ENCODE results near the gene MCRIP1. TPM values are rescaled to one million over a fixed set of nuclear protein-coding genes. Genes with fewer than 3 reads are reported as not detected.

MCRIP1 gene
- total and polyA plus RNA-seq, 9 of the 15 experiments (the other 6 are each of a cell fraction or from before 2014, with no cell fraction given) = 0.39 to 35.8 (median 9.7) TPM

DNA sequence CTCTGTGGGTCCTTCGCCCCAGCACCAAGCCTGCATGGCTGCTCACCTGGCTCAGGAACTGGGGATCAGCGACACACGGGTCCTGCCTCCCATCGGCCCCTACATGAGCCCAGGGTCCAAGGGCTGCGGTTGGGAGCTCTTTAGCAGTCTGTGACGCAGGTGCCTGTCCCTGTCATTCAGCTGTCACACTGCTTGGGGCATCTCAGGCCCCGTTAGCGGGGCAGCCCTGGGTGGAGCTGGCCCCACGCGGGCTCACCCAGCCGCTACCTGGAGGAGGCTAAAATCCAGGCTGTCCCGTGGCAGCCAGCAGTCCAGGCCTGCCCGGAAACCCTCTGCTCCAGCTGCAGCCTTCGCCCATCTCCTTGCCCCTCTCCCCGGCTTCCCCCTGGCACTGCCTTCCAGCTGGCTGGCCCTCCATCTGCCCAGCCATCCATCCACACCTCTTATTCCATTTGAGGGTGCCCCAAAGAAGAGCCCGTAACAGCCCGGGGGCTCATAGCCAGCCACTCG is 25.8 kb downstream of the MCRIP1 start (continued):
- no peak for TF ChIP-seq ZNF253 (CRISPR knock-in tag; conservative IDR thresholded peaks at IDR 0.05)

GRCh38 chr17:81806461-81807209 is 26.5 kb downstream of the MCRIP1 start:
- POLR2A ChIA-PET = interaction anchor here (0.6 to 1.1 kb wide), 4 partner anchors 15 to 292 kb away, joined by 3 to 4 read pairs (median 3); partner anchors contain the start of gene P4HB

More at GRCh38 chr17:81806461-81807209, 26.5 kb downstream of the MCRIP1 start:
- 2% methylated on average over 16 of the region's 23 CpGs for WGBS (ENCODE audit: insufficient coverage, low coverage, missing lambda C conversion rate)
- TF ChIP-seq, protein P1, sequence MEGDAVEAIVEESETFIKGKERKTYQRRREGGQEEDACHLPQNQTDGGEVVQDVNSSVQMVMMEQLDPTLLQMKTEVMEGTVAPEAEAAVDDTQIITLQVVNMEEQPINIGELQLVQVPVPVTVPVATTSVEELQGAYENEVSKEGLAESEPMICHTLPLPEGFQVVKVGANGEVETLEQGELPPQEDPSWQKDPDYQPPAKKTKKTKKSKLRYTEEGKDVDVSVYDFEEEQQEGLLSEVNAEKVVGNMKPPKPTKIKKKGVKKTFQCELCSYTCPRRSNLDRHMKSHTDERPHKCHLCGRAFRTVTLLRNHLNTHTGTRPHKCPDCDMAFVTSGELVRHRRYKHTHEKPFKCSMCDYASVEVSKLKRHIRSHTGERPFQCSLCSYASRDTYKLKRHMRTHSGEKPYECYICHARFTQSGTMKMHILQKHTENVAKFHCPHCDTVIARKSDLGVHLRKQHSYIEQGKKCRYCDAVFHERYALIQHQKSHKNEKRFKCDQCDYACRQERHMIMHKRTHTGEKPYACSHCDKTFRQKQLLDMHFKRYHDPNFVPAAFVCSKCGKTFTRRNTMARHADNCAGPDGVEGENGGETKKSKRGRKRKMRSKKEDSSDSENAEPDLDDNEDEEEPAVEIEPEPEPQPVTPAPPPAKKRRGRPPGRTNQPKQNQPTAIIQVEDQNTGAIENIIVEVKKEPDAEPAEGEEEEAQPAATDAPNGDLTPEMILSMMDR (IDR thresholded peaks at IDR 0.05 in 2 of 3, conservative IDR thresholded peaks at IDR 0.05 in 1 of 3; ENCODE audit: insufficient read depth in 2 of 3, low read depth in 1 of 3, low read length in 3 of 3) = peak in 1 of 3 experiments; percentile 29; a peak in 1 of 6 replicates
- no peak for TF ChIP-seq YBX1 (IDR thresholded peaks at IDR 0.05)
- no peak for TF ChIP-seq NCOA6 (IDR thresholded peaks at IDR 0.05)
- TF ChIP-seq REST (IDR thresholded peaks at IDR 0.05; ENCODE audit: borderline replicate concordance) = peak; percentile 23; the same call in 1 of the 2 replicates
- no peak for TF ChIP-seq REST (CRISPR knock-in tag; IDR thresholded peaks at IDR 0.05; ENCODE audit: low read depth)
- peak in 1 of 2 experiments; percentile 29; a peak in 1 of 4 replicates for TF ChIP-seq RAD21 (CRISPR knock-in tag; conservative IDR thresholded peaks at IDR 0.05 in 1 of 2, IDR thresholded peaks at IDR 0.05 in 1 of 2)
- peak; percentile 13; the same call in 1 of the 2 replicates for TF ChIP-seq ZBTB7A (IDR thresholded peaks at IDR 0.05; ENCODE audit: borderline replicate concordance, control insufficient read depth, low read depth, low read length)
- Histone ChIP-seq H3K4me2 (ENCODE audit: insufficient read depth, low read length) (no peak overlapping the region), H3K79me2 (ENCODE audit: control insufficient read depth, insufficient read depth, low read length) (no peaks in the 10 kb centered on the region), H3K27me3 (ENCODE audit: control insufficient read depth in 2 of 2, insufficient read depth in 2 of 2, low read length in 2 of 2) (peaks cover 24 to 84% of the 10 kb centered on the region in 2 experiments; a peak in 4 of 5 replicates), H3K36me3 (ENCODE audit: control insufficient read depth, insufficient read depth, low read length) (no peaks in the 10 kb centered on the region), H3K27ac (ENCODE audit: extremely low read depth, low read depth, low read length) (no peak overlapping the region), H2AFZ (ENCODE audit: low read depth, low read length) (no peak overlapping the region), H3K9ac (ENCODE audit: insufficient read depth in 1 of 2, low read depth in 2 of 2, low read length in 2 of 2) (peak overlapping the region in 1 of 2 experiments; percentile 79; a peak in 2 of 4 replicates), H3K9me1 (ENCODE audit: control insufficient read depth, insufficient read depth, low read length) (no peaks in the 10 kb centered on the region), H3K9me3 (replicated peaks; ENCODE audit: control insufficient read depth, insufficient read depth, low read depth, low read length) (no peaks in the 10 kb centered on the region), H3K4me3 (no peak overlapping the region), H4K20me1 (replicated peaks; ENCODE audit: control insufficient read depth, insufficient read depth, low read length) (peaks cover 14% of the 10 kb centered on the region), H3K4me1 (replicated peaks in 1 of 2; ENCODE audit: control insufficient read depth in 2 of 2, insufficient read depth in 2 of 2, low read length in 2 of 2) (peaks cover 0 to 82% of the 10 kb centered on the region in 2 experiments; a peak in 3 of 5 replicates)
- BruUV-seq (replicated peaks) = no TSS peak
- FAIRE-seq = no peak
- CTCF ChIA-PET (ENCODE audit: low intra/inter-chr PET ratio) = no interaction called here
- ATAC-seq = peak; percentile 59
- in situ Hi-C loops (cut with MboI) (loop anchor here (5.0 kb wide), 1 partner anchor 69 kb away; no protein-coding TSS in a partner anchor), intact Hi-C loops (cut with micrococcal nuclease) (no loop called here)
- DNase-seq (ENCODE audit: extremely low read depth in 1 of 4, low spot score in 3 of 4) = peak in 2 of 4 experiments; percentile 56 to 61

Measured in K562 (cell line).